Measurements from ENCODE around the gene SLC38A9.
A peak's percentile ranks its signal among the peaks of the same experiment; 100 is the strongest.

Gene SLC38A9

GRCh38 chr5:55577353-55578060 is 134.6 kb downstream of the SLC38A9 start:
- no peak for DNase-seq

GRCh38 chr5:55576661-55577060 is 135.5 kb downstream of the SLC38A9 start:
- DNase-seq = peak in 1 of 5 experiments; percentile 30

Data from T-helper 2 cell (primary cell).